GM19438 (cell line): ENCODE measurements around the gene HHIPL1.

Source experiments
- ATAC-seq: cut with Tn5 transposase; IDR thresholded peaks from one replicate; pipeline ENCODE4 v1.9.1; 2021; ENCODE audit warnings: low read depth; ENCODE audit not compliant: unreplicated experiment

HHIPL1 gene

GRCh38 chr14:99686557-99687283 is 41.8 kb downstream of the HHIPL1 start:
- ATAC-seq: no peak

GRCh38 chr14:99687284-99688209 is 42.6 kb downstream of the HHIPL1 start:
- ATAC-seq: no peak

GRCh38 chr14:99688210-99688581 is 43.3 kb downstream of the HHIPL1 start:
- no peak for ATAC-seq

GRCh38 chr14:99688629-99689028 is 43.7 kb downstream of the HHIPL1 start:
- ATAC-seq: no peak

- ATAC-seq: no peak
These were observed 44.6 kb downstream of the HHIPL1 start for GRCh38 chr14:99689266-99690236.

DNA sequence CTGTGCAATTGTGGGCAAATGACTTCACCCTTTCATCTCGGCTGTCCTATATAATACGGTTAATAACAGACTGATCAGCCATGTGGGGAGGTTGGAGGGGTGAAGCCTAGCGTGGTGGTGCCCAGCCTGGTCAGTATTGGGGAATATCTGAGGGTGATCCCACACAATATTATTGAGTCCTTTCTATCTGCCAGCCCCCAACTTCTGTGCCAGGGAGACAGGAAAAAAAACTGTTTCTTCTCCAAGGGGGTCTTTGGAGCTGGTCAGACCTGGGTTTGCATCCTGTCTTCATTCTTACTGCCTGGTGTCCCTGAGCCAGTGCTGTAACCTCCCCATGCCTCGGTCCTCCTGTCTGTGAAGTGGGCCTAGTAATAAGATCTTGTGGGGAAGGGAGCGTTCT is 45.7 kb downstream of the HHIPL1 start:
- ATAC-seq: no peak

GRCh38 chr14:99691111-99691885 is 46.4 kb downstream of the HHIPL1 start:
- ATAC-seq: no peak

GRCh38 chr14:99693918-99694317 is 49.0 kb downstream of the HHIPL1 start:
- no peak for ATAC-seq

DNA sequence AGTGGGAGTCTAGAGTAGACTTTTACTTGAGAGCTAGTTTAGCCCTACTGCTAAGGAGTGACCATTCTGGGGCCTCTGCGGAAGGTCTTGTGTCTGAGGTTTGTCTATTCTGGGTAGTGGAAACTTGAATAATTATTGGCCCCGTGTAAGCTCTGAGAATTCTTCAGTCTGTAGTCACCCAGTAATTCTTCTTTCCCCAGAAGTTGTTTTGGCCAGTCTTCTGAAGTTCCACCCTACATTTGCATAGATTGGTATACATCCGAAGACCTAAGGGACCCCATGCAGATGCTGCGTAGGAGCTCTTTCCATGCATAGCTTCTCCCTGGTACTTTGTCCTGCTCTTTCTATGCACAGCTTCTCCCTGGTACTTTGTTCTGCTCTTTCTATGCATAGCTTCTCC is 52.0 kb downstream of the HHIPL1 start:
- ATAC-seq: no peak

GRCh38 chr14:99698236-99698635 is 53.3 kb downstream of the HHIPL1 start:
- no peak for ATAC-seq

DNA sequence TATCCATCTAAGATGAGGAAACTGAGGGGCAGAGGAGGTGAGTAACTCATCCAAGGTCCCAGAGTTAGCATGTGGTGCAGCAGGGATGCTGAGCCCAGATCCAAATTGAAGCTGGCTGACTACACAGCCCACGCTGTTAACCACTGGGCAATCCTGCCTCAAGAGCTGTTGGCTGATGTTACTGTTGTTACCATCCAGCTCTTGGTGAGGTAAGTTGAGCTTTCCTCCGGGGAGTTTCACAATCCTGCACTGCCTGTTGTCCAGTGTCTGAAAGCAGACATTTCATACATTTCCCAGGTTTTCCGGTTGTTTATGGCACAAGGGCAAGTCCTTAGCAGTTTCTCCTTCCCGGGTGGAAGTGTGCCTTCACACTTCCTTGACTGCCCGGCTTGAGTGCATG is 53.7 kb downstream of the HHIPL1 start:
- no peak for ATAC-seq

- ATAC-seq: no peak
These were observed 54.3 kb downstream of the HHIPL1 start for GRCh38 chr14:99699085-99699760.

- ATAC-seq: no peak
These were observed 54.9 kb downstream of the HHIPL1 start for GRCh38 chr14:99699861-99700260.

DNA sequence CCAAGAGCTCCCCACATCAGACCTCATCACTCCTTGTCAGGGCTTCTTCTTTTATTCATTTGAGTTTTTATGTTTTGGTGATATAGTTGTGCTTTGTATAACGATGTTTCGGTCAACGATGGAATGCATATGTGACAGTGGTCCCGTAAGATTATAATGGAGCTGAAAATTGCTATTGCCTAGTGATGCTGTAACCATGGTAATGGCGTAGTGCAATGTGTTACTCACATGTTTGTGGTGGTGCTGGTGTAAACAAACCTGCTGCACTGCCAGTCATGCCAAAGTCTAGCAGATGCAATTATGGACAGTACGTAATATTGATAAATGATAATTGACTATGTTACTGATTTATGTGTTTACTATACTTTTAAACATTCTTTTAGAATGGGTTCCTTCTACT is 55.5 kb downstream of the HHIPL1 start:
- no peak for ATAC-seq

- no peak for ATAC-seq
These were observed 56.3 kb downstream of the HHIPL1 start for GRCh38 chr14:99701260-99701659.

DNA sequence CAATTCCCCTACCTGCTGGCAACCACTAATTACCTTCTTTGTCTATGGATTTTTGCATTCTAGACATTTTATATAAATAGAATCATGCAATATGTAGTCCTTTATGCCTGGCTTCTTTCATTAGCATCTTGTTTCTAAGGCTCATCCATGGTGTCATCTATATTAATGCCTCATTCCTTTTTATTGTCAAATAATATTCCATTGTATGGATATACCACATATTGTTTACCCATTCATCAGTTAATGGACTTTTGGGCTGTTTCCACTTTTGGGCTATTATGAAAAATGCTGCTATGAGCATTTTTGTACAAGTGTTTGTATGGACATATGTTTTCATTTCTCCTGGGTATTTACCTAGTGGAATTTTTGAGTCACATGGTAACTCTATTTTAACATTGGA is 57.2 kb downstream of the HHIPL1 start:
- no peak for ATAC-seq

DNA sequence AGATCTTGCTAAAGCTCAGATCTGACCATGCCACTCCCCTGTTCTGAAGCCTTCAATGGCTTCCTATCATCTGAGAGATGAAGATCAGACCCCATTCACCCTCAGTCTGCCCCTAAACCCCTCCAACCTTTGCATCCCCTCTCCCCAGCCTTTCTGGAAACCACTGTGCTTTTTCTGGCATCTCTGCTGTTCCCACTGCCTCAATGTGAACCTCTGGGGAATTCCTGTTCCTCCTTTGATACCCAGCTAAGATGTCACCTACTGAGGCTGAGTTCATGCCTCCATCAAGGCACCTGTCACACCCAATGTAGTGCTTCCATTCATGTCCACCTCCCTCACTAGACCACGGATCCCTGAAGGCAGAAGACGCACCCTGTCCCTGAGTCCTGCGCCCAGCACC is 58.5 kb downstream of the HHIPL1 start:
- ATAC-seq: no peak

DNA sequence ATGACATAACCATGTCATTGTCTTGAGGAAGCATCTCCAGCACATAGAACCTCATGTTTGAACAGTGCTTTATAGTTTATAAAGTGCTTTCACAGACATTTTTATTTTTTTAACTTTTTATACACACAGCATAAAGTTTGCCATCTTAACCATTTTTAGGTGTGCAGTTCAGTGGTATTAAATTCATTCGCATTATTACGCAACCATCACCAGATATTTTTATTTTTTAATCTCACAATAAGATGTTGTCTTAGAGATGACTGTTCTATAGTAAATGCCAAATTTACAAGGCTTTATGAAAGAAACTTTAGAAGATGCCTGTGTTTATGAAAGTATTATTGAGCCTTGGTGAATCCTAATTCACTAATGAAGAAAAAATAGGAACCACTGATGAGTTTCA is 59.1 kb downstream of the HHIPL1 start:
- no peak for ATAC-seq

DNA sequence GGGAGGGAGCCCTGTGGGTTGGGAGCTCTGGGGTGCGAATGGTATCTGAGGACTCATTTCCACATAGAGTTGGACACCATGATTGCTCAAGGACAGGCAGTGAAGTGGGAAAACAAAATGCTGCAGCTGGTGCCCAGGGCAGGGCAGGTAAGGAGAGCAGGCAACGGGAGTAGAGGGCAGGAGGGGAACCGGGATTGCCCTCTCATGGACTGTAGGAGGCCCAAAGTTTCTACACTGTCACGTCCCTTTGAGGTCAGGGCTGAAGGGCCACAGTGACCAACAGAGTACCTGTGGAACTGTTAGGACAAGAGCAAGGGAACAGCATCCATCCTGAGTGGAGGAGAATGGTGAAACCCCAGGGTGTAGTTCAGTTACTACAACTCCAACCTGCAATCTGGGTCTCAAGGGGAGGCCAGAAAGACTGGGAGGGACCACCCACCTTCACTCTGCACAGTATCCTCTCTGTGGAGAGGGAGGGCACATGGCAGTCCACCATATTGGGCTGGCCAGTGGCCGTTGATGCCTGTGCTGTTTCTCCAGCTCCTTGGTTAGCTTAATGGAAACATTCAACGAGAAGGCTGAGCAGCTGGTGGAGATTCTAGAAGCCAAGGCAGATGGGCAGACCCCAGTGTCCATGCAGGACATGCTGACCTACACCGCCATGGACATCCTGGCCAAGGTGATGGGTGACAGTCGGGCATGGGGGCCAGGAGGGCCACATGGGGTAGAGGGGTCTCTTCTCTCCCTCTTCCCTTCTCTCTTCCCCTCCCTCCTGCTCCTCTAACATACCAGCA is 61.4 kb downstream of the HHIPL1 start:
- no peak for ATAC-seq
